H1 (cell line): Measurements from ENCODE around the gene OR2F2. TPM values are rescaled to one million over a fixed set of nuclear protein-coding genes. Genes with fewer than 3 reads are reported as not detected.

Experiments used
- polyA plus RNA-seq, 7 experiments: library from polyadenylated mRNA; depleted of rRNA in 3 of 7; stranded (reverse) in 5 of 7; unstranded in 2 of 7; fragments of >200 nt in 5 of 7; fragments of 200-250 nt in 2 of 7; gene quantifications; 1 replicate in 5 of 7; 2 replicates in 1 of 7; 4 replicates in 1 of 7; pipeline versions ENCODE4 v1.2.1 to v1.2.3, GENCODE V29; 2011 to 2013; ENCODE audit warnings: missing spikeins in 2 of 7, mixed read lengths in 2 of 7
- total RNA-seq: library from RNA; stranded (reverse); fragmentation: NEBNext Ultra II Directional; extraction: Animal tissue kit (Norgen Biotek cat#: 25700); gene quantifications from 2 replicates; pipeline ENCODE4 v1.2.1, GENCODE V29; 2021
- TF ChIP-seq, protein P1 (sequence below): IDR thresholded peaks from 2 replicates; pipeline ENCODE4 v1.6.1; 2011; ENCODE audit warnings: low read length, improper control_type of control experiment

The OR2F2 gene
- total and polyA plus RNA-seq, 2 of the 8 experiments (the other 6 are each of a cell fraction or from before 2014, with no cell fraction given): not detected

GRCh38 chr7:143909863-143910262 is 25.2 kb upstream of the OR2F2 start (continued):
- TF ChIP-seq, protein P1, sequence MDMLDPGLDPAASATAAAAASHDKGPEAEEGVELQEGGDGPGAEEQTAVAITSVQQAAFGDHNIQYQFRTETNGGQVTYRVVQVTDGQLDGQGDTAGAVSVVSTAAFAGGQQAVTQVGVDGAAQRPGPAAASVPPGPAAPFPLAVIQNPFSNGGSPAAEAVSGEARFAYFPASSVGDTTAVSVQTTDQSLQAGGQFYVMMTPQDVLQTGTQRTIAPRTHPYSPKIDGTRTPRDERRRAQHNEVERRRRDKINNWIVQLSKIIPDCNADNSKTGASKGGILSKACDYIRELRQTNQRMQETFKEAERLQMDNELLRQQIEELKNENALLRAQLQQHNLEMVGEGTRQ: no peak
